HCT116 (cell line): ENCODE results near the gene NOC3L.

Source experiments
- CTCF ChIP-seq, 3 experiments: fragments of 200-600 bp in 1 of 3; sonication (generic) in 1 of 3; IDR thresholded peaks in 2 of 3; conservative IDR thresholded peaks in 1 of 3; 2 replicates each; pipeline ENCODE4 v1.5.1; 2012 to 2017; ENCODE audit warnings: low read depth in 2 of 3, low read length in 2 of 3, antibody characterized with exemption in 1 of 3, borderline replicate concordance in 1 of 3, control low read depth in 1 of 3, mild to moderate bottlenecking in 1 of 3, mixed read lengths in 1 of 3, mixed run types in 1 of 3, moderate library complexity in 1 of 3; ENCODE audit not compliant: insufficient read depth in 1 of 3
- EGR1 ChIP-seq: IDR thresholded peaks from 2 replicates; pipeline ENCODE4 v1.6.1; 2012; ENCODE audit warnings: low read depth
- EZH2 ChIP-seq: fragments of 200-600 bp; sonication (generic); IDR thresholded peaks from 2 replicates; pipeline ENCODE4 v1.6.1; 2017; ENCODE audit warnings: antibody characterized with exemption, mixed run types
- POLR2A ChIP-seq: IDR thresholded peaks from 2 replicates; pipeline ENCODE4 v1.7.0; 2011; ENCODE audit warnings: borderline replicate concordance; ENCODE audit not compliant: insufficient read depth, insufficient read length; ENCODE audit errors: extremely low read depth
- POLR2AphosphoS5 ChIP-seq: IDR thresholded peaks from 2 replicates; pipeline ENCODE4 v1.6.1; 2011; ENCODE audit warnings: mild to moderate bottlenecking, low read depth, low read length, moderate library complexity
- REST ChIP-seq: IDR thresholded peaks from 2 replicates; pipeline ENCODE4 v1.6.1; 2012; ENCODE audit warnings: low read depth
- TCF7L2 ChIP-seq: IDR thresholded peaks from 2 replicates; pipeline ENCODE4 v1.7.0; 2011; ENCODE audit warnings: borderline replicate concordance, inconsistent platforms; ENCODE audit not compliant: insufficient read depth, insufficient read length; ENCODE audit errors: extremely low read depth
- YY1 ChIP-seq: IDR thresholded peaks from 2 replicates; pipeline ENCODE4 v1.6.1; 2011; ENCODE audit warnings: low read length, low read depth, moderate library complexity, mild to moderate bottlenecking; ENCODE audit not compliant: insufficient replicate concordance; ENCODE audit errors: extremely low read depth

GRCh38 chr10:94286901-94287300 lies 75.8 kb downstream of the NOC3L start:
- TF ChIP-seq CTCF (IDR thresholded peaks at IDR 0.05 in 2 of 3, conservative IDR thresholded peaks at IDR 0.05 in 1 of 3; ENCODE audit: borderline replicate concordance in 1 of 3, insufficient read depth in 1 of 3, low read depth in 2 of 3, low read length in 2 of 3) (no peak), YY1 (no peak), POLR2AphosphoS5 (no peak), EGR1 (no peak), POLR2A (no peak), REST (no peak), EZH2 (no peak), TCF7L2 (no peak)
